Parathyroid adenoma (tissue), 2 donors: ENCODE results near the gene ABCC5.

Experiments
- H2AFZ ChIP-seq: fragments of 300-600 bp; sonication (generic); one replicate; pipeline ENCODE4 v1.7.0; 2017; ENCODE audit warnings: antibody characterized with exemption, mild to moderate bottlenecking
- H3K27ac ChIP-seq: fragments of 300-600 bp; sonication (generic); one replicate; pipeline ENCODE4 v1.7.0; 2017
- H3K27me3 ChIP-seq: fragments of 300-600 bp; sonication (generic); one replicate; pipeline ENCODE4 v1.7.0; 2017; ENCODE audit warnings: low read length; ENCODE audit not compliant: control insufficient read depth, insufficient read depth
- H3K36me3 ChIP-seq: fragments of 300-600 bp; sonication (generic); one replicate; pipeline ENCODE4 v1.7.0; 2017; ENCODE audit warnings: low read length; ENCODE audit not compliant: control insufficient read depth, insufficient read depth
- H3K4me1 ChIP-seq: fragments of 300-600 bp; sonication (generic); one replicate; pipeline ENCODE4 v1.7.0; 2017; ENCODE audit warnings: control low read depth
- H3K4me2 ChIP-seq: fragments of 300-600 bp; sonication (generic); one replicate; pipeline ENCODE4 v1.7.0; 2017; ENCODE audit warnings: low read length
- H3K4me3 ChIP-seq: fragments of 300-600 bp; sonication (generic); one replicate; pipeline ENCODE4 v1.7.0; 2017; ENCODE audit warnings: low read depth, low read length
- H3K79me2 ChIP-seq: fragments of 300-600 bp; sonication (generic); one replicate; pipeline ENCODE4 v1.7.0; 2017; ENCODE audit warnings: control low read depth
- H3K9ac ChIP-seq: fragments of 300-600 bp; sonication (generic); one replicate; pipeline ENCODE4 v1.7.0; 2017; ENCODE audit warnings: mild to moderate bottlenecking
- H3K9me3 ChIP-seq: fragments of 300-600 bp; sonication (generic); one replicate; pipeline ENCODE4 v1.7.0; 2017; ENCODE audit warnings: low read length; ENCODE audit not compliant: control insufficient read depth
- CTCF ChIP-seq: fragments of 300-600 bp; sonication (generic); IDR thresholded peaks from one replicate; pipeline ENCODE4 v1.7.0; 2017; ENCODE audit warnings: antibody characterized with exemption, mild to moderate bottlenecking
- donor health status: primary hyperparathyroidism.

ABCC5 gene

DNA sequence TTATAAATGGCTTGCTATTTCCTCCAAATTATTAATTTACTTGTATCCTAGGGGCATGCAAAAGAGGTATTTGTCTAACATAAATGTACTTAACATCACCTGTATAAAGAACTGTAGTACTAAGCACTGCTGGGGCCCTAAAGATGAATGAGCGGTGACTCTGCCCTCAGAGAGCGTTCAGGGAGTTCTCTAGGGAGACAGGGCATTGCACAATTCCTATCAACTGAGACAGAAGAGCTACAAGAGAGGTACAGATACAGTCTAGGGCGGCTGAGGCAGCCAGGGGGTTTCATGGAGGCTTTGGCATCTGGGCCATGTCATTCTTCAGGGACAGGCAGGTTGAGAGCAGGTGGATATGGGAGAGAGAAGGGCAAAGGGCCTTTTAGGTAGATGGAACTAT lies 93.1 kb downstream of the ABCC5 start:
- Histone ChIP-seq H3K9me3 (no peaks in the 10 kb centered on the region), H3K27me3 (no peaks in the 10 kb centered on the region), H3K4me2 (no peak overlapping the region), H3K4me3 (no peak overlapping the region), H3K27ac (no peak overlapping the region), H3K79me2 (no peaks in the 10 kb centered on the region), H2AFZ (no peak overlapping the region), H3K36me3 (no peaks in the 10 kb centered on the region), H3K9ac (no peak overlapping the region), H3K4me1 (no peaks in the 10 kb centered on the region)
- TF ChIP-seq CTCF: no peak

- Histone ChIP-seq H3K9ac (no peak overlapping the region), H3K36me3 (no peaks in the 10 kb centered on the region), H3K79me2 (no peaks in the 10 kb centered on the region), H3K27me3 (no peaks in the 10 kb centered on the region), H3K27ac (no peak overlapping the region), H3K4me1 (no peaks in the 10 kb centered on the region), H3K4me2 (no peak overlapping the region), H3K9me3 (no peaks in the 10 kb centered on the region), H3K4me3 (no peak overlapping the region), H2AFZ (no peak overlapping the region)
- no peak for TF ChIP-seq CTCF
These were observed 95.3 kb downstream of the ABCC5 start for GRCh38 chr3:183922421-183922820.

- Histone ChIP-seq H3K4me2 (no peak overlapping the region), H3K36me3 (no peaks in the 10 kb centered on the region), H2AFZ (no peak overlapping the region), H3K4me1 (peaks cover 10% of the 10 kb centered on the region), H3K9ac (no peak overlapping the region), H3K79me2 (no peaks in the 10 kb centered on the region), H3K27ac (no peak overlapping the region), H3K9me3 (no peaks in the 10 kb centered on the region), H3K27me3 (no peaks in the 10 kb centered on the region), H3K4me3 (no peak overlapping the region)
- TF ChIP-seq CTCF: no peak
These were observed 96.6 kb downstream of the ABCC5 start for GRCh38 chr3:183921096-183921495.

DNA sequence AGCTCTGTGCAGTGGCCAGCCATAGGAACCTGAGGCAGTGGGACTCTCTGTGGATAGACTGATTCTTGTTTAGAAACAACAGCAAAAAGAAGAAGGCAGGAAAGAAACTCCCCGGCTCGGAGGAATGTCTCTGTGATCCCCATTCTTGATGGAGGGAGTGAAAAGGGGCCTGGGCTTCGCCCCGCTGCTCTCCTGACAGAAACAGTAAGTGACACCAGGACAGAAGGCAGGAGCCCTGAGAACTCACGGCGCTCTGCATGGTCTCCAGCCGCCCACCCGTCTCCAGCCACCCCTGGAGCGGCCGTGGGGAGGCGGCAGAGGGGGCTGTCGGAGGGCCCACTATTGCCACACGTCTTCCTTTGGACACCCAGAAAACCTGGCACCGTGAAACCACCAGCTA lies 97.3 kb downstream of the ABCC5 start:
- Histone ChIP-seq H3K27ac (no peak overlapping the region), H3K9me3 (no peaks in the 10 kb centered on the region), H3K27me3 (no peaks in the 10 kb centered on the region), H3K79me2 (no peaks in the 10 kb centered on the region), H2AFZ (no peak overlapping the region), H3K36me3 (no peaks in the 10 kb centered on the region), H3K4me3 (no peak overlapping the region), H3K4me1 (peaks cover 10% of the 10 kb centered on the region), H3K9ac (no peak overlapping the region), H3K4me2 (no peak overlapping the region)
- TF ChIP-seq CTCF: no peak

DNA sequence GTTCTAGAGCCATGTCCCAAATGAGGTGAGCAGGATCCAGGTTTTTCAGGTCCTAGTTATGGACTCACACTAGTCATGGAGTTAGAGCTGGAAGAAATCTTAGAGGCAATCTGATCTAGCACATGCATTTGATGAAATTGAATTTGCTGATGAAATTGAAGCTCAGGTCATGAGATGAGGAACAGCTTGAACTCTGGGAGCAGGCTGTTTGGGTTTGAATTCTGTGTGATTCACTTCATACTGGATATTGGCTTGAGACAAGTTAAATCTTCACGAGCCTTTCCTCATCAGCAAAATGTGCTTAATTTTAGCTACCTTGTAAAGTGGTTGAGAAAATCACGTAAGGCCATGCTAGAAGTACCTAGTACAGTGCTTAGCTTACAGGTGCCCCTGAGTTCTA lies 99.5 kb downstream of the ABCC5 start:
- no peaks in the 10 kb centered on the region for H3K9me3 ChIP-seq
- H2AFZ ChIP-seq: no peak overlapping the region
- no peak overlapping the region for H3K4me2 ChIP-seq
- H3K27ac ChIP-seq: no peak overlapping the region
- no peaks in the 10 kb centered on the region for H3K27me3 ChIP-seq
- H3K36me3 ChIP-seq: no peaks in the 10 kb centered on the region
- no peaks in the 10 kb centered on the region for H3K79me2 ChIP-seq
- no peak overlapping the region for H3K9ac ChIP-seq
- no peak overlapping the region for H3K4me3 ChIP-seq
- peaks cover 10% of the 10 kb centered on the region for H3K4me1 ChIP-seq
- no peak for TF ChIP-seq CTCF
